Neural progenitor cell (in vitro differentiated cells): ENCODE data around the gene PLAC8. TPM values are rescaled to one million over a fixed set of nuclear protein-coding genes. Genes with fewer than 3 reads are reported as not detected.
"Not testable (repeated sequence)": the region's sequence is repeated elsewhere in the genome, so short reads cannot be mapped to it uniquely, and the experiment has no call there.

Experiments
- DNase-seq: peaks from one replicate; pipeline ENCODE4 v3.0.0-alpha.2; 2016; ENCODE audit warnings: low spot score
- H2AFZ ChIP-seq: fragments of 200-600 bp; sonication (generic); replicated peaks from 2 replicates; pipeline ENCODE4 v1.6.1; 2016; ENCODE audit warnings: antibody characterized with exemption
- H3F3A ChIP-seq: fragments of 200-600 bp; sonication (generic); 2 replicates; pipeline ENCODE4 v1.6.1; 2016; ENCODE audit warnings: antibody characterized with exemption, low read depth
- H3K27ac ChIP-seq: fragments of 200-600 bp; sonication (generic); 2 replicates; pipeline ENCODE4 v1.5.1; 2016; ENCODE audit warnings: mild to moderate bottlenecking
- H3K27me3 ChIP-seq: fragments of 200-600 bp; sonication (generic); 2 replicates; pipeline ENCODE4 v1.6.1; 2016; ENCODE audit warnings: mild to moderate bottlenecking, moderate library complexity
- H3K36me3 ChIP-seq: fragments of 200-600 bp; sonication (generic); 2 replicates; pipeline ENCODE4 v1.5.1; 2016
- H3K4me1 ChIP-seq: fragments of 200-600 bp; sonication (generic); 2 replicates; pipeline ENCODE4 v1.6.1; 2016; ENCODE audit warnings: mixed run types
- H3K4me2 ChIP-seq: fragments of 200-600 bp; sonication (generic); 2 replicates; pipeline ENCODE4 v1.6.1; 2016
- H3K4me3 ChIP-seq: fragments of 200-600 bp; sonication (generic); 2 replicates; pipeline ENCODE4 v1.5.1; 2016
- H3K79me2 ChIP-seq: fragments of 200-600 bp; sonication (generic); 2 replicates; pipeline ENCODE4 v1.6.1; 2016; ENCODE audit warnings: low read depth
- H3K9ac ChIP-seq: fragments of 200-600 bp; sonication (generic); 2 replicates; pipeline ENCODE4 v1.6.1; 2016
- H3K9me3 ChIP-seq: fragments of 200-600 bp; sonication (generic); 2 replicates; pipeline ENCODE4 v1.5.1; 2016; ENCODE audit warnings: low read depth
- H4K20me1 ChIP-seq: fragments of 200-600 bp; sonication (generic); 2 replicates; pipeline ENCODE4 v1.6.1; 2016; ENCODE audit warnings: low read depth
- H3K27ac Mint-ChIP-seq: 3 replicates; pipeline ENCODE4 v1.8.0; 2021; ENCODE audit warnings: mixed read lengths
- H3K27me3 Mint-ChIP-seq: 2 replicates; pipeline ENCODE4 v1.8.0; 2022; ENCODE audit warnings: low read depth, mild to moderate bottlenecking, inconsistent platforms, moderate library complexity, mixed read lengths; ENCODE audit not compliant: insufficient read depth
- H3K36me3 Mint-ChIP-seq: 3 replicates; pipeline ENCODE4 v1.8.0; 2021; ENCODE audit warnings: mixed read lengths
- H3K4me1 Mint-ChIP-seq: 3 replicates; pipeline ENCODE4 v1.8.0; 2021; ENCODE audit warnings: mixed read lengths
- H3K4me3 Mint-ChIP-seq: 3 replicates; pipeline ENCODE4 v1.8.0; 2021; ENCODE audit warnings: mild to moderate bottlenecking, moderate library complexity, mixed read lengths
- H3K9me3 Mint-ChIP-seq: 3 replicates; pipeline ENCODE4 v1.8.0; 2020; ENCODE audit warnings: mixed read lengths
- CTCF ChIP-seq: fragments of 200-600 bp; sonication (generic); IDR thresholded peaks from 2 replicates; pipeline ENCODE4 v1.5.1; 2017; ENCODE audit warnings: antibody characterized with exemption, mild to moderate bottlenecking
- EZH2 ChIP-seq: fragments of 200-600 bp; sonication (generic); IDR thresholded peaks from 2 replicates; pipeline ENCODE4 v1.6.1; 2017; ENCODE audit warnings: antibody characterized with exemption, mild to moderate bottlenecking, moderate library complexity
- EZH2phosphoT487 ChIP-seq: fragments of 200-600 bp; sonication (generic); IDR thresholded peaks from 2 replicates; pipeline ENCODE4 v1.6.1; 2017; ENCODE audit warnings: antibody characterized with exemption
- total RNA-seq: library from RNA; depleted of rRNA; stranded (reverse); fragments of >200 nt; gene quantifications from 2 replicates; pipeline ENCODE4 v1.2.3, GENCODE V29; 2015; ENCODE audit warnings: low replicate concordance

The PLAC8 gene
- total RNA-seq, 1 donor from 2014 or later, result 0.15 TPM

GRCh38 chr4:83065266-83065665 is 49.3 kb downstream of the PLAC8 start:
- H3K27ac ChIP-seq, result no peak overlapping the region
- H3K4me1 ChIP-seq, result no peaks in the 10 kb centered on the region
- no peaks in the 10 kb centered on the region for H4K20me1 ChIP-seq
- H3K27me3 Mint-ChIP-seq, result no peaks in the 10 kb centered on the region
- no peak overlapping the region for H3K4me3 ChIP-seq
- no peak overlapping the region for H3K4me2 ChIP-seq
- no peak overlapping the region for H3K27ac Mint-ChIP-seq
- H3K36me3 ChIP-seq, result peaks cover 9% of the 10 kb centered on the region
- no peaks in the 10 kb centered on the region for H3K27me3 ChIP-seq
- TF ChIP-seq EZH2 (no peak), CTCF (no peak), EZH2phosphoT487 (no peak)
- H3K4me3 Mint-ChIP-seq, result no peak overlapping the region
- peaks cover 4% of the 10 kb centered on the region for H3K4me1 Mint-ChIP-seq
- H3K36me3 Mint-ChIP-seq, result peaks cover 18% of the 10 kb centered on the region
- DNase-seq, result no peak
- no peak overlapping the region for H2AFZ ChIP-seq
- no peaks in the 10 kb centered on the region for H3K9me3 ChIP-seq
- no peaks in the 10 kb centered on the region for H3F3A ChIP-seq
- H3K9ac ChIP-seq, result no peak overlapping the region
- H3K9me3 Mint-ChIP-seq, result no peaks in the 10 kb centered on the region
- H3K79me2 ChIP-seq, result no peaks in the 10 kb centered on the region

- Mint-ChIP-seq H3K27ac (no peak overlapping the region), H3K4me1 (no peaks in the 10 kb centered on the region), H3K27me3 (no peaks in the 10 kb centered on the region), H3K9me3 (no peaks in the 10 kb centered on the region), H3K36me3 (peaks cover 15% of the 10 kb centered on the region), H3K4me3 (no peak overlapping the region)
- Histone ChIP-seq H4K20me1 (no peaks in the 10 kb centered on the region), H3K27ac (no peak overlapping the region), H3K4me2 (no peak overlapping the region), H3K79me2 (no peaks in the 10 kb centered on the region), H3K4me1 (no peaks in the 10 kb centered on the region), H3K9ac (no peak overlapping the region), H3F3A (no peaks in the 10 kb centered on the region), H3K36me3 (peaks cover 22% of the 10 kb centered on the region), H3K4me3 (no peak overlapping the region), H3K9me3 (no peaks in the 10 kb centered on the region), H2AFZ (no peak overlapping the region), H3K27me3 (no peaks in the 10 kb centered on the region)
- TF ChIP-seq CTCF (no peak), EZH2 (no peak), EZH2phosphoT487 (no peak)
- no peak for DNase-seq
These were observed 51.8 kb downstream of the PLAC8 start for GRCh38 chr4:83062739-83063138.

GRCh38 chr4:83054928-83055327 is 59.6 kb downstream of the PLAC8 start:
- Histone ChIP-seq H4K20me1 (no peaks in the 10 kb centered on the region), H3K9me3 (no peaks in the 10 kb centered on the region), H3K27me3 (no peaks in the 10 kb centered on the region), H3K4me1 (no peaks in the 10 kb centered on the region), H3K4me2 (no peak overlapping the region), H3K27ac (no peak overlapping the region), H3K36me3 (peaks cover 21% of the 10 kb centered on the region), H3K79me2 (no peaks in the 10 kb centered on the region), H3F3A (no peaks in the 10 kb centered on the region), H3K9ac (no peak overlapping the region), H2AFZ (no peak overlapping the region), H3K4me3 (no peak overlapping the region)
- Mint-ChIP-seq H3K27me3 (peaks cover 3% of the 10 kb centered on the region), H3K4me3 (no peak overlapping the region), H3K4me1 (no peaks in the 10 kb centered on the region), H3K27ac (no peak overlapping the region), H3K36me3 (peaks cover 24% of the 10 kb centered on the region), H3K9me3 (no peaks in the 10 kb centered on the region)
- no peak for DNase-seq
- TF ChIP-seq EZH2phosphoT487 (no peak), CTCF (no peak), EZH2 (no peak)

- H3K27me3 Mint-ChIP-seq, H4K20me1 ChIP-seq, H3K9me3 ChIP-seq, DNase-seq, H3K4me3 Mint-ChIP-seq, H3K79me2 ChIP-seq, H3F3A ChIP-seq, H3K27ac ChIP-seq, H3K9ac ChIP-seq, H3K4me1 ChIP-seq, H3K27me3 ChIP-seq, H2AFZ ChIP-seq, H3K4me2 ChIP-seq, H3K36me3 ChIP-seq, H3K4me1 Mint-ChIP-seq, H3K27ac Mint-ChIP-seq, H3K4me3 ChIP-seq, H3K9me3 Mint-ChIP-seq: not testable (repeated sequence)
- peaks cover 22% of the 10 kb centered on the region for H3K36me3 Mint-ChIP-seq
These were observed 65.7 kb downstream of the PLAC8 start for GRCh38 chr4:83048781-83049180.
